PC-9 (cell line): ENCODE data around the gene RNF144A. TPM values are rescaled to one million over a fixed set of nuclear protein-coding genes. Genes with fewer than 3 reads are reported as not detected.

Source experiments
- BruUV-seq: library from RNA; stranded (reverse); fragments of 400-500 nt; replicated peaks from 2 replicates; lab custom pipeline; 2021; lab: Mats Ljungman, UMichigan
- CTCF ChIA-PET: fragments of 300-600 bp; sonication (Branson Sonifier 250); formaldehyde crosslinking; loops from one replicate; lab custom pipeline; 2022; ENCODE audit warnings: antibody characterized with exemption; lab: Charles Lee
- POLR2A ChIA-PET: fragments of 300-600 bp; sonication (Branson Sonifier 250); formaldehyde crosslinking; loops from one replicate; lab custom pipeline; 2022; ENCODE audit warnings: antibody characterized with exemption; ENCODE audit not compliant: unreplicated experiment; lab: Charles Lee
- DNase-seq, 2 experiments: peaks; one replicate each; pipeline versions ENCODE4 v3.0.0 to v3.0.0-alpha.2; 2015 to 2022; ENCODE audit warnings: mixed read lengths in 1 of 2
- H2AFZ ChIP-seq: fragments of 200-600 bp; sonication (generic); 2 replicates; pipeline ENCODE4 v1.8.1; 2017; ENCODE audit warnings: antibody characterized with exemption
- H3F3A ChIP-seq: fragments of 200-600 bp; sonication (generic); 2 replicates; pipeline ENCODE4 v1.8.1; 2017; ENCODE audit warnings: antibody characterized with exemption, mild to moderate bottlenecking, low read depth; ENCODE audit not compliant: insufficient read depth
- H3K27ac ChIP-seq: fragments of 200-600 bp; sonication (generic); 2 replicates; pipeline ENCODE4 v1.6.1; 2016; ENCODE audit warnings: mixed run types
- H3K27me3 ChIP-seq: fragments of 200-600 bp; sonication (generic); 2 replicates; pipeline ENCODE4 v1.6.1; 2016; ENCODE audit warnings: low read depth, mixed run types; ENCODE audit not compliant: insufficient read depth
- H3K36me3 ChIP-seq: fragments of 200-600 bp; sonication (generic); 2 replicates; pipeline ENCODE4 v1.6.1; 2016; ENCODE audit warnings: low read depth, mixed run types
- H3K4me1 ChIP-seq: fragments of 200-600 bp; sonication (generic); replicated peaks from 2 replicates; pipeline ENCODE4 v1.6.1; 2016; ENCODE audit warnings: mixed run types; ENCODE audit not compliant: insufficient read depth
- H3K4me2 ChIP-seq: fragments of 200-600 bp; sonication (generic); 2 replicates; pipeline ENCODE4 v1.6.1; 2017; ENCODE audit warnings: mixed run types
- H3K4me3 ChIP-seq: fragments of 200-600 bp; sonication (generic); 2 replicates; pipeline ENCODE4 v1.6.1; 2016; ENCODE audit warnings: mixed run types
- H3K79me2 ChIP-seq: fragments of 200-600 bp; sonication (generic); 2 replicates; pipeline ENCODE4 v1.6.1; 2017; ENCODE audit warnings: low read depth, mixed run types
- H3K9me2 ChIP-seq: fragments of 200-600 bp; sonication (generic); 2 replicates; pipeline ENCODE4 v1.8.1; 2017; ENCODE audit warnings: mild to moderate bottlenecking; ENCODE audit not compliant: insufficient read depth
- H3K9me3 ChIP-seq: fragments of 200-600 bp; sonication (generic); 2 replicates; pipeline ENCODE4 v1.8.1; 2016; ENCODE audit warnings: low read depth; ENCODE audit not compliant: insufficient read depth
- H4K20me1 ChIP-seq: fragments of 200-600 bp; sonication (generic); 2 replicates; pipeline ENCODE4 v1.8.1; 2017; ENCODE audit not compliant: insufficient read depth
- EZH2 ChIP-seq: fragments of 200-600 bp; sonication (generic); IDR thresholded peaks from 2 replicates; pipeline ENCODE4 v1.8.0; 2017; ENCODE audit warnings: antibody characterized with exemption, low read depth
- intact Hi-C: fragments of 100-400 bp; cut with micrococcal nuclease; formaldehyde crosslinking; loops from one replicate; pipeline ENCODE4 v1.10.0; 2022; ENCODE audit not compliant: unreplicated experiment
- total RNA-seq: library from RNA; stranded (reverse); gene quantifications from 2 replicates; pipeline ENCODE4 v1.2.3, GENCODE V29; 2021
- TF ChIP-seq, protein P1 (sequence below): fragments of 200-600 bp; sonication (generic); conservative IDR thresholded peaks from 2 replicates; pipeline ENCODE4 v1.6.1; 2017; ENCODE audit warnings: mixed run types, antibody characterized with exemption, mild to moderate bottlenecking, moderate library complexity

RNF144A gene
- total RNA-seq, 1 experiment from 2014 or later = 0.94 TPM

DNA sequence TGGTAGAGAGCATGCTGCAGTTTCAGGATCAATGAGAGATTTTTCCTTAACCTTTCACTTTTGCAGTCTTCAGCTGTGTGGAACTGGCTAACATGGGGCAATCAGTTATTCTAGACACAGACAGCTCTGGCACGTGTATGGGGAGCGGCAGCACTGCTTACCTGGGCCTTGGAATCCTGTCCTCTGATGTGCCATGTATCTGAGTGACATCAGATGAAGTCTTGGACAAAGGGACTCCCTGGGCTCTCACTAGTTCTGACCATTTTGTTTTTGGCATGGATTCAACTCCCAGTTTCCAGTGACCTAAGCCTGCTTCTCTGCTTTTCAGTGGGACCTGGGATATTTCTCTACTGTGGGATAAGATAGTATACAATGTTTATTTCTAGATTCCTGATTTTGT is 54.3 kb downstream of the RNF144A start:
- no peak overlapping the region for H3K4me3 ChIP-seq
- CTCF ChIA-PET = no interaction called here
- H3K79me2 ChIP-seq = no peaks in the 10 kb centered on the region
- no peaks in the 10 kb centered on the region for H3K27me3 ChIP-seq
- no peaks in the 10 kb centered on the region; the same call in 1 of the 2 replicates for H3F3A ChIP-seq
- no peak for DNase-seq
- POLR2A ChIA-PET = no interaction called here
- intact Hi-C loops = no loop called here
- no peak for TF ChIP-seq EZH2
- TF ChIP-seq, protein P1, sequence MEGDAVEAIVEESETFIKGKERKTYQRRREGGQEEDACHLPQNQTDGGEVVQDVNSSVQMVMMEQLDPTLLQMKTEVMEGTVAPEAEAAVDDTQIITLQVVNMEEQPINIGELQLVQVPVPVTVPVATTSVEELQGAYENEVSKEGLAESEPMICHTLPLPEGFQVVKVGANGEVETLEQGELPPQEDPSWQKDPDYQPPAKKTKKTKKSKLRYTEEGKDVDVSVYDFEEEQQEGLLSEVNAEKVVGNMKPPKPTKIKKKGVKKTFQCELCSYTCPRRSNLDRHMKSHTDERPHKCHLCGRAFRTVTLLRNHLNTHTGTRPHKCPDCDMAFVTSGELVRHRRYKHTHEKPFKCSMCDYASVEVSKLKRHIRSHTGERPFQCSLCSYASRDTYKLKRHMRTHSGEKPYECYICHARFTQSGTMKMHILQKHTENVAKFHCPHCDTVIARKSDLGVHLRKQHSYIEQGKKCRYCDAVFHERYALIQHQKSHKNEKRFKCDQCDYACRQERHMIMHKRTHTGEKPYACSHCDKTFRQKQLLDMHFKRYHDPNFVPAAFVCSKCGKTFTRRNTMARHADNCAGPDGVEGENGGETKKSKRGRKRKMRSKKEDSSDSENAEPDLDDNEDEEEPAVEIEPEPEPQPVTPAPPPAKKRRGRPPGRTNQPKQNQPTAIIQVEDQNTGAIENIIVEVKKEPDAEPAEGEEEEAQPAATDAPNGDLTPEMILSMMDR = no peak
- H3K4me2 ChIP-seq = no peak overlapping the region
- no peak overlapping the region for H3K27ac ChIP-seq
- no peaks in the 10 kb centered on the region for H3K9me3 ChIP-seq
- H3K4me1 ChIP-seq = peaks cover 32% of the 10 kb centered on the region
- no TSS peak for BruUV-seq
- H3K36me3 ChIP-seq = no peaks in the 10 kb centered on the region
- no peaks in the 10 kb centered on the region for H3K9me2 ChIP-seq
- H2AFZ ChIP-seq = no peak overlapping the region
- H4K20me1 ChIP-seq = no peaks in the 10 kb centered on the region

DNA sequence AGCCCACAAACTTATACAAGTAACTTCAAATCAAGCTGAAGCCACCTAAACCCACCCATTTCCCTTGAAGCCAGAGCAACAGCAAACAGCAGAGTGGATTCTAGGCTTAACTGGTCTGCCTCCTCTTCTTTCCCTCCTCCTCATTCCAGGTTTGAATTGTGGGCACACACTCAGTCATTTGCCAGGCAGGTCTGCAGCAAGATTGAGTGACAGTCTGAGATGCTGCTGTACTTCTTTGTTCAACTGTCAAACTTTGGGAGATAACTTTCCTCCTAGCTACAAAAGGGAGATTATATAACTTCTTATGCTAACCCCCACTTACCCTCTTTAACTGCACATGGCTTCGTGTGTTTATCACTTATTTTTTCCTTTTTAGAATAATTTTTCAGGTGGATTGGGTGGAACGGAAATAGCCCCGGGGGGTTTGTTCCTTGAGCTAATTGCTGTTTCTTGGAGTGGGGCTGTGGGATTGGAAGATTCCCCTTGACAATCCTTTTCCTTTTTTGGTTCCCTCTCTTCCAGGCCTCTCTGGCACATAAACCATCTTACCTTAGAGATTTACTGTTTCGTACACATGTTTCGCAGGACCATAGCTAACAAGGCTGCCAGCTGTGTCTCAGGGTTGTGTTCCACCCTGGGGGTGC is 55.0 kb downstream of the RNF144A start:
- DNase-seq = no peak
- H3K4me3 ChIP-seq = no peak overlapping the region
- H3K79me2 ChIP-seq = no peaks in the 10 kb centered on the region
- peaks cover 39% of the 10 kb centered on the region for H3K4me1 ChIP-seq
- H3K4me2 ChIP-seq = no peak overlapping the region
- intact Hi-C loops = no loop called here
- TF ChIP-seq, protein P1 = no peak
- TF ChIP-seq EZH2 = no peak
- H3K36me3 ChIP-seq = no peaks in the 10 kb centered on the region
- no peaks in the 10 kb centered on the region for H3K27me3 ChIP-seq
- no TSS peak for BruUV-seq
- H3F3A ChIP-seq = no peaks in the 10 kb centered on the region; the same call in 1 of the 2 replicates
- ChIA-PET CTCF (no interaction called here), POLR2A (no interaction called here)
- H3K9me2 ChIP-seq = no peaks in the 10 kb centered on the region
- no peaks in the 10 kb centered on the region for H4K20me1 ChIP-seq
- H2AFZ ChIP-seq = no peak overlapping the region
- no peaks in the 10 kb centered on the region for H3K9me3 ChIP-seq
- H3K27ac ChIP-seq = no peak overlapping the region

DNA sequence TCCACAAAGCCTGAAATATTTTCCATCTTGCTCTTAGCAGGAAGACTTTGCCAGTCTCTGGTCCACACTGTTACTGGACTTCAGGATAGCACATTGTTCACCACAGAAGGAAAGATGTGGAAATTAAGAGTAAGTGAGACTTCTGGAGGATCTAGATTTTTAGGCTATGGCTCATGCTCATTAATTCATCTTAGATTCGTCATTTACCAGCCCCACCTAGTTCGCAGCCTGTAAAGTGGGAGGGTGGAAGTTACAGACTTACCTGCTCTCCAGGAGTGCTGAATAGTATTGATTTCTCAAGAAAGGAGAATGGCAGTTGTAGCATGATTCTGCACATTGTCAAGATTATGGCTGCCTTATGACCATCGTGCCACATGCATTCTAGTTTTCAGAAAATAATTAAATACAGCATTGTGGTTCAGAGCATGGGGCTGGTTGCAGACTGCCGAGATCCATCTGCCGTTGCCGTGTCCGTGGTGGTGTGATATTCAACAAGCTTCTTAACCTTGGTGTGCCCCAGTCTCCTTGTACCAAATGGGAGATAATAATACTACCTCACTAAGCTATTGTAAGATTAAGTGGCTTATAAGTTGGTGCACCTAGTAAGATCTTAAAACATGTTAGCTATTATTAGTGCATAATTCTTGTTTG is 56.8 kb downstream of the RNF144A start:
- Histone ChIP-seq H3K9me2 (no peaks in the 10 kb centered on the region), H3K4me2 (peak overlapping the region; percentile 39), H3K79me2 (no peaks in the 10 kb centered on the region), H3F3A (no peaks in the 10 kb centered on the region; the same call in 1 of the 2 replicates), H3K4me1 (peaks cover 41% of the 10 kb centered on the region), H3K36me3 (no peaks in the 10 kb centered on the region), H3K27me3 (no peaks in the 10 kb centered on the region), H3K4me3 (no peak overlapping the region), H4K20me1 (no peaks in the 10 kb centered on the region), H3K27ac (peak overlapping the region; percentile 83), H2AFZ (no peak overlapping the region), H3K9me3 (no peaks in the 10 kb centered on the region)
- intact Hi-C loops = no loop called here
- no peak for TF ChIP-seq EZH2
- TF ChIP-seq, protein P1 = no peak
- BruUV-seq = no TSS peak
- POLR2A ChIA-PET = no interaction called here
- DNase-seq = peak in 1 of 2 experiments; percentile 89
- CTCF ChIA-PET = no interaction called here
